ENCODE results near the gene BAX.
A peak's percentile ranks its signal among the peaks of the same experiment; 100 is the strongest.

Gene BAX

GRCh38 chr19:48988286-48988685 lies 33.6 kb downstream of the BAX start:
- DNase-seq, result no peak

- no peak for DNase-seq
Observed at GRCh38 chr19:48988860-48989259, 34.2 kb downstream of the BAX start.

- DNase-seq, result no peak
Observed at GRCh38 chr19:48989701-48990291, 35.1 kb downstream of the BAX start.

- DNase-seq, result no peak
Observed at GRCh38 chr19:48990400-48990799, 35.7 kb downstream of the BAX start.

- no peak for DNase-seq
Observed at GRCh38 chr19:48991011-48991609, 36.4 kb downstream of the BAX start.

GRCh38 chr19:48991873-48992580 lies 37.4 kb downstream of the BAX start:
- DNase-seq, result peak; percentile 58 to 72

GRCh38 chr19:48992581-48993174 lies 38.0 kb downstream of the BAX start:
- no peak for DNase-seq

- DNase-seq, result peak; percentile 100
Observed at GRCh38 chr19:48993175-48994034, 38.7 kb downstream of the BAX start, which contains the start of the genes GYS1 and RUVBL2. Gene GYS1, minus strand, starts transcription at chr19:48993309. Its CDS starts 197 bp downstream, at chr19:48993112. Gene RUVBL2, plus strand, starts transcription at chr19:48993887. Its CDS starts 25 bp downstream, at chr19:48993912.

GRCh38 chr19:48994035-48994386 lies 39.3 kb downstream of the BAX start:
- DNase-seq, result no peak

- DNase-seq, result peak; percentile 51 to 57
Observed at GRCh38 chr19:48997972-48998371, 43.3 kb downstream of the BAX start.

GRCh38 chr19:48999481-49000325 lies 45.0 kb downstream of the BAX start:
- DNase-seq, result peak; percentile 67

- no peak for DNase-seq
Observed at GRCh38 chr19:49004133-49004532, 49.5 kb downstream of the BAX start.

- no peak for DNase-seq
Observed at GRCh38 chr19:49004964-49005614, 50.4 kb downstream of the BAX start.

GRCh38 chr19:49006905-49007304 lies 52.2 kb downstream of the BAX start:
- DNase-seq, result no peak

- DNase-seq, result no peak
Observed at GRCh38 chr19:49009828-49010227, 55.2 kb downstream of the BAX start.

GRCh38 chr19:49010453-49010852 lies 55.8 kb downstream of the BAX start:
- no peak for DNase-seq

GRCh38 chr19:49011194-49011593 lies 56.5 kb downstream of the BAX start:
- DNase-seq, result no peak

Data from inflammatory macrophage (primary cell).